Dendritic cell treated with granulocyte-macrophage colony-stimulating factor and Interleukin-4, amounts not matched to agents 40 ng/mL and 50 ng/mL, for 4 days (primary cell): ENCODE results near the gene DHRSX.
"Not testable (repeated sequence)": the region's sequence is repeated elsewhere in the genome, so short reads cannot be mapped to it uniquely, and the experiment has no call there.

Experiments used
- H3K27ac Mint-ChIP-seq: one replicate; pipeline ENCODE4 v1.8.0; 2022; ENCODE audit warnings: mild to moderate bottlenecking, mixed read lengths
- H3K27me3 Mint-ChIP-seq: one replicate; pipeline ENCODE4 v1.8.0; 2022; ENCODE audit warnings: mild to moderate bottlenecking, mixed read lengths
- H3K36me3 Mint-ChIP-seq: one replicate; pipeline ENCODE4 v1.8.0; 2022; ENCODE audit warnings: low read depth, mixed read lengths
- H3K4me1 Mint-ChIP-seq: one replicate; pipeline ENCODE4 v1.8.0; 2022; ENCODE audit warnings: low read depth, mixed read lengths
- H3K4me3 Mint-ChIP-seq: one replicate; pipeline ENCODE4 v1.8.0; 2022; ENCODE audit warnings: mild to moderate bottlenecking, moderate library complexity, mixed read lengths
- H3K9me3 Mint-ChIP-seq: one replicate; pipeline ENCODE4 v1.8.0; 2022; ENCODE audit warnings: mixed read lengths
- intact Hi-C: fragments of 100-400 bp; cut with micrococcal nuclease; formaldehyde crosslinking; loops from one replicate; pipeline ENCODE4 v1.15.0; 2022

DHRSX gene

DNA sequence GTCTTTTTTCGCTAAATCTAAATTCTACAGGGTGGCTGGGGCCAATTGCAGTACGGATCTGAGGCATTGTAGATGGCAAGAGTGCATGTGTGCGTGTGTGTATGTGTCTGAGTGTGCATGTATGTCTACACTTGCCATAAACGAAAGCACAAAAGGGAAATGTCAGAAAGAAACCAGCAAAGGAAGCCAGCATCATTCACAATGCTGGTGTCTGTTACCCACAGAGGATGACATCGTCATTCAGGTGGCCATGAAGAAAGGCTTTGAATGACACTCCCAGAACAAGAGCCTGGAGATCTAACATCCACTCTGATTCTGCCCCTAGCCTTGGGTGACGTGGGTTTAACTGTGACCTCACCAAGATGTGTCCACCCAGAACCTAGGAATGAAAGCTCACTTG, 124.6 kb downstream of the DHRSX start:
- Mint-ChIP-seq H3K36me3 (peaks cover 40% of the 10 kb centered on the region), H3K4me1 (no peaks in the 10 kb centered on the region), H3K27ac (no peak overlapping the region), H3K9me3 (no peaks in the 10 kb centered on the region), H3K4me3 (no peak overlapping the region), H3K27me3 (no peaks in the 10 kb centered on the region)
- intact Hi-C loops: no loop called here

DNA sequence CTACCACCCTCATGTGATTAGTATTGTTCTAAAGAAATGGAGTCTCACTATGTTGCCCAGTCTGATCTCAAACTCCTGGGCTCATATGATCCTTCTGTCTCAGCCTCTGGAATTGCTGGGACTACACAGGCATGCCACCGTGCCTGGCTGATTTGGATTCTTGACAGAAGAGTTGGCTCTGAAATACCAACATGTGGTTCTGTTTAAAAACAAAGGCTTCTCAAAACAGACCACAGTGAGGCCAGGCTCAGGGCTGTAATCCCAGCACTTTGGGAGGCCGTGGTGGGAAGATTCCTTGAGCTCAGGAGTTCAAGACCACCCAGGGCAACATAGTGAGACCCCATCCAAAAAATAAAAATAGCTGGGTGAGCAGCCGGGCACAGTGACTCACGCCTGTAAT, 126.7 kb downstream of the DHRSX start:
- no peak overlapping the region for H3K27ac Mint-ChIP-seq

DNA sequence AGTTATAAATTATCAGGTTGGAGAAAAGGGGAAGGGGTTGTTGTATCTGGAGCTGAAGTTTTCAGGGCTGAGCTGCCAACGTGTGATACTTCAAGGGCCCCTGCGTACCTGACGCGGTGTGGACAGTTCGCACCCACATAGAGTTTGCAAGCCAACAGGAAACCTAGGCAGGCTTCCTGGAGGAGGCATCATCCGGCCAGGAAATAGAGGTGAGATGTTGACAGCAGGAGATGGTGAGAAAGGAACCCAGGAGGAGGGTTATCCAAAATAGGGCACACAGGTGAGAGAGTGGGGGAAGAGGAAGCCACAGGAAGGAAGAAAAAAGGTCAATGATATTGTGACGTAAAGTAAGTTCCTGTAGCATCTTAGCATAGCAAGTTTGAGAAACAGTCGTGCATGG, 127.2 kb downstream of the DHRSX start:
- Mint-ChIP-seq H3K27me3 (no peaks in the 10 kb centered on the region), H3K9me3 (no peaks in the 10 kb centered on the region), H3K4me3 (no peak overlapping the region), H3K27ac (no peak overlapping the region), H3K4me1 (no peaks in the 10 kb centered on the region), H3K36me3 (peaks cover 54% of the 10 kb centered on the region)
- intact Hi-C loops: no loop called here

More for the DNA sequence above, 126.7 kb downstream of the DHRSX start:
- H3K9me3 Mint-ChIP-seq: no peaks in the 10 kb centered on the region
- H3K4me3 Mint-ChIP-seq: no peak overlapping the region
- no peaks in the 10 kb centered on the region for H3K27me3 Mint-ChIP-seq
- H3K4me1 Mint-ChIP-seq: no peaks in the 10 kb centered on the region
- intact Hi-C loops: no loop called here
- H3K36me3 Mint-ChIP-seq: peaks cover 52% of the 10 kb centered on the region

DNA sequence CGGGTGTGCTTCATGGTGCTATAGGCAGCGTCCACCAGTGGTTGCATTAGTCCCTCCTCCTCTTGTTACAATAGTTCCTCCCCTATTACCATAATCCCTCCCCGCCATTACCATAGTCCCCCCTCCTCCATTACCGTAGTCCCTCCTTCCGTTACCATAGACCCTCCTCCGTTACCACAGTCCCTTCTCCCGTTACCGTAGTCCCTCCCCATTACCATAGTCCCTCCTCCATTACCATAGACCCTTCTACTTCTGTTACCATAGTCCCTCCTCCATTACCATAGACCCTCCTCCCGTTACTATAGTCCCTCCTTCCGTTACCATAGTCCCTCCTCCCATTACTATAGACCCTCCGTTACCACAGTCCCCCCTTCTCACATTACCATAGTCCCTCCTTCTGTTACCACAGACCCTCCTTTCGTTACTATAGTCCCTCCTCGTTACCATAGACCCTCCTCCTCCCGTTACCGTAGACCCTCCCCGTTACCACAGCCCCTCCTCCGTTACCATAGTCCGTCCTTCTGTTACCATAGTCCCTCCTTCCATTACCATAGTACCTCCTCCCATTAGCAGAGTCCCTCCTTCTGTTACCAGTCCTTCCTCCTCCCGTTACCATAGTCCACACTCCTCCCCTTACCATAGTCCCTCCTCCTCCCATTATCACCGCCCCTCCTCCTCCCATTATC, 129.6 kb downstream of the DHRSX start:
- Mint-ChIP-seq H3K4me3 (no peak overlapping the region), H3K36me3 (peaks cover 55% of the 10 kb centered on the region), H3K27ac (no peak overlapping the region)

DNA sequence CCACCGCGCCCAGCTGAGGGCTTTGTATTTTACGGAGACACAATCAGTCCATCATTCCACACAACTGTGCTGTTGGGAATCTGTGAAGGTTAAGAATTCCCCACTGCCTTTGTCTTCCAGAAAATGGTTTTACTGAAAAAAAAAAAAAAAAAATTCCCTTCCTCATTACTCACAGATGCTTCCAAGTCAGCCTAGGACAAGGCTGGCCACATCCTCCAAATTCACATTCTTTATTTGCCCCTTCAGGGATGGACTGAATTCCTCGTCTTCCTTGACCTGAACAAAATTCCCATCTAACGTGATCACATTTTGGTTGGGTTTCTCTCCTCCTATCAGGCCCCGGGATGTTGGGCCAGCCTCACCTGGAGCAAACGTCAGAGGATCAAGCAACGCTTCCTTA, 130.3 kb downstream of the DHRSX start:
- intact Hi-C loops: no loop called here
- Mint-ChIP-seq H3K4me1 (no peaks in the 10 kb centered on the region), H3K9me3 (no peaks in the 10 kb centered on the region), H3K36me3 (peaks cover 59% of the 10 kb centered on the region), H3K27me3 (no peaks in the 10 kb centered on the region), H3K27ac (no peak overlapping the region), H3K4me3 (no peak overlapping the region)

More for the DNA sequence above, 129.6 kb downstream of the DHRSX start:
- Mint-ChIP-seq H3K9me3 (no peaks in the 10 kb centered on the region), H3K27me3 (no peaks in the 10 kb centered on the region), H3K4me1 (no peaks in the 10 kb centered on the region)
- intact Hi-C loops: no loop called here

DNA sequence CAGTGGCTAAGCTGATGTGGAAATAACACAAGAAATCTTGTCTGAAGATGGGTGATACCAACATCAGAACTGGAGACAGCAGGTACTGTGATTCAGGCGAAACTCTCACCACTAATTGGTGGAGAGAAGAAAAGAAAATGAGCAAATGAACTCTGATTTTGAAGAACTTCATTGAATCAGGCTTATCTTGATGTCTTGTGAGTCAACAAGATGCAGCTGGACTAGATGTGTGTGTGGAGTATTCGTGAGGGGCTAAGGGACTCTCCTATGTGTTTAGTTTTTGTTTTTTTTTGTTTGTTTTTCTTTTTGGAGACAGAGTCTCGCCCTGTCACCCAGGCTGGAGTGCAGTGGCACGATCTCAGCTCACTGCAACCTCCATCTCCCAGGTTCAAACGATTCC, 131.6 kb downstream of the DHRSX start:
- Mint-ChIP-seq H3K27ac (no peak overlapping the region), H3K27me3 (no peaks in the 10 kb centered on the region), H3K4me1 (no peaks in the 10 kb centered on the region), H3K9me3 (peaks cover 10% of the 10 kb centered on the region), H3K4me3 (no peak overlapping the region), H3K36me3 (peaks cover 64% of the 10 kb centered on the region)
- intact Hi-C loops: no loop called here

DNA sequence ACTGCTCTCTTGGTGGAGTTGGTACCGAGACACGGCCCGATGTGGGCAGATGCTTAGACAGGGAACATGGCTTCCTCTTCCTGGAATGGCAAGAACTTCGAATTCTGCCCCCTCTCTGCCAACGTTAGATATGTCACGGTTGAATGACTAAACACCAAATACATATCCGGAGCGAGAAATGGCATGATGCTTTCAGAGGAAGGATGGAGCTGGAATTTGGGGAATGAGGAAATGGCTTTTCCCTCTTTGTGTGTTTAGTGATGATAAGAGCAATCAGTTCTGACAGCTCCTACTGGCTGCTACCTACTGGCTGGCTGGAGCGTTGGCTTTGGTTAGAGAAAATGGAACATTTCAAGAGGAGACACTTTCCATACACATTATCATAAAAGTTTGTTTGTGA, 140.0 kb downstream of the DHRSX start:
- H3K9me3 Mint-ChIP-seq: peaks cover 22% of the 10 kb centered on the region
- no peak overlapping the region for H3K4me3 Mint-ChIP-seq
- peaks cover 18% of the 10 kb centered on the region for H3K4me1 Mint-ChIP-seq
- no peak overlapping the region for H3K27ac Mint-ChIP-seq
- intact Hi-C loops: no loop called here
- peaks cover 47% of the 10 kb centered on the region for H3K36me3 Mint-ChIP-seq
- H3K27me3 Mint-ChIP-seq: no peaks in the 10 kb centered on the region

DNA sequence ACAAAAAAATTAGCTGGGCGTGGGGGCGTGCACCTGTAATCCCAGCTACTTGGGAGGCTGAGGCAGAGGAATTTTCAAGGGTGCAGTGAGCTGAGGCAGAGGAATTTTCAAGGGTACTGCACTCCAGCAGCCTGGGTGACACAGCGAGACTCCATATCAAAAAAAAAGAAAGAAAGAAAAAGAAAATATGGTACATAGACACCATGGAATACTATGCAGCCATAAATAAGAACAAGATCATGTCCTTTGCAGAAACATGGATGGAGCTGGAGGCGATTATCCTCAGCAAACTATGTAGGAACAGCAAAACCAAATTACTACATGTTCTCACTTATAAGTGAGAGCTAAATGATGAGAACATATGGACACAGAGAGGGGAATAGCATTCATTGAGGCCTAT, 141.3 kb downstream of the DHRSX start:
- H3K9me3 Mint-ChIP-seq: peaks cover 16% of the 10 kb centered on the region
- H3K27me3 Mint-ChIP-seq, H3K27ac Mint-ChIP-seq, H3K4me3 Mint-ChIP-seq, intact Hi-C loops: not testable (repeated sequence)
- peaks cover 18% of the 10 kb centered on the region for H3K4me1 Mint-ChIP-seq
- H3K36me3 Mint-ChIP-seq: peaks cover 51% of the 10 kb centered on the region

DNA sequence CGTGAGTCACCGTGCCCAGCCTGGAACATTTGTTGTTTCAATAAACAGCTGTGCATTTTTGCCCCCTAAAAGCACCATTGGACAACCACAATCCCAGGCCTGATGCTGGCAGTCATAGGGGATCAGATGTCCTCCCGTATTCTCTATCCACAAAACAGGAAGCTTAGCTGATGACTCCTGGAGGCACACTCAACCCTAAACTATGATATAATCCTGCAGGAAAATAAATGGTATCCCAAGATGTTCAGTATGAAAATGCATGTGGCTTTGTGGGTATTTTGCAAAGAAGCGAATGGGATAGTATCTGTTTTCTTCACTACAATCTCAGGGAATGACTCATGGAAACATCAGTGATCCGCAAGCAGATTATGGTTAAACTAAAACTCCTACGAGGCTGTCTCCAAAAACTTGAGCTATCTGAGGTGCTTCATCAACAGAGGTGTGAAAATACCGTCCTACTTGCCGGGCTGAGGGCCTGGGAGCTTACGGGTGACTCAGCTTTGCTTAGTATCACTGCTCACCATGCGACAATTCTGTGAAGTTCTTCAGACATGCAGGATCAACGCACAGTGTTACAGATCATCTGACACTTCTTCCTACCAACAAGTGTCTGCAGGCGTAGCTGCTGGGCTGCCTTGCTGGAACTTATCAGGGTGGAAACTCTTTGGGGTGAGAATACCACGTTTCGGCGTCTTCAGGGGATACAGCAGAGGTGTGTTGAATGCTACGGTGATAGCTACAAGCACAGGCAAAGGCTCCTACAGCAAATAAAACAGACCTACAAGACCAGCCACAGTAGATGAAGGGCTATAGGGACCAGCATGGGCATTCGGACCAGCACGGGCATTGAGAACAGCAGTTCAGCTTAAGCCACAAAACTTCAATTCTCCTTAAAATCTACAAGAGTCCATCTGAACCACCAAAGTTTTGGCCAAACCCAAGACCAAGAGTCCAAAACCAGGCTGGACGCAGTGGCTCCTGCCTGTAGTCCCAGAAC, 148.5 kb downstream of the DHRSX start:
- intact Hi-C loops: no loop called here
- peaks cover 2% of the 10 kb centered on the region for H3K4me1 Mint-ChIP-seq
- peaks cover 74% of the 10 kb centered on the region for H3K36me3 Mint-ChIP-seq
- H3K27ac Mint-ChIP-seq: no peak overlapping the region
- H3K9me3 Mint-ChIP-seq: no peaks in the 10 kb centered on the region
- no peaks in the 10 kb centered on the region for H3K27me3 Mint-ChIP-seq
- H3K4me3 Mint-ChIP-seq: no peak overlapping the region

DNA sequence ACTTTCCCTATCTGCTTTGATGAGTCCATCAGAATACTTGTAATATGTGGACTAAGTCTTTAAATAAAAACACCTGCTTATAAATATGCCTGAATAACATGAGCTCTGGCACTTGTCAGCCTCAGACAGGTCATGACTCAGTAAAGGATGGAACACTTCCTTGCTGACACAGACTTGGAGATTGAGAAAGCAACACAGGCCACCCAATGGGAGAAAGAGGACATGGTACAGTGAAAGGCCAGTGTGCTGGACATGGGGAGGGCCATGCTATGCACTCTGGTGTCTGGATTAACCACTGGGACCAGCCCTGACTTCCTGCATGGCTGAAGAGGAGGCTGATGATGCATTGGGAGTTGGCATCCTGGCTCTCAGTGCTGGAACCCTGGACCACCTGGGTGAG, 149.5 kb downstream of the DHRSX start:
- no peaks in the 10 kb centered on the region for H3K9me3 Mint-ChIP-seq
- intact Hi-C loops: no loop called here
- no peaks in the 10 kb centered on the region for H3K27me3 Mint-ChIP-seq
- H3K27ac Mint-ChIP-seq: no peak overlapping the region
- peaks cover 82% of the 10 kb centered on the region for H3K36me3 Mint-ChIP-seq
- H3K4me3 Mint-ChIP-seq: no peak overlapping the region
- H3K4me1 Mint-ChIP-seq: no peaks in the 10 kb centered on the region

DNA sequence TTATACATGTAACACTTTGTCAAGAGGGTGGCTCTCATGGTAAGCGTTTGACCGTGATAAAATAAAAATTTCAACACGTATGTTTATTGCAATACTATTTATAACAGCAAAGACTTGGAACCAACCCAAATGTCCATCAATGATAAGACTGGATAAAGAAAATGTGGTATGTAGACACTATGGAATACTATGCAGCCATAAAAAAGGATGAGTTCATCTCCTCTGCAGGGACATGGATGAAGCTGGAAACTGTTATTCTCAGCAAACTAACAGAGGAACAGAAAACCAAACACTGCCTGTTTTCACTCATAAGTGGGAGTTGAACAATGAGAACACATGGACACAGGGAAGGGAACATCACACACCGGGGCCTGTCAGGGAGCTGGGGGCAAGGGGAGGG, 150.1 kb downstream of the DHRSX start:
- H3K27ac Mint-ChIP-seq, H3K4me3 Mint-ChIP-seq, H3K4me1 Mint-ChIP-seq, H3K27me3 Mint-ChIP-seq, H3K9me3 Mint-ChIP-seq, intact Hi-C loops: not testable (repeated sequence)
- peaks cover 82% of the 10 kb centered on the region for H3K36me3 Mint-ChIP-seq

DNA sequence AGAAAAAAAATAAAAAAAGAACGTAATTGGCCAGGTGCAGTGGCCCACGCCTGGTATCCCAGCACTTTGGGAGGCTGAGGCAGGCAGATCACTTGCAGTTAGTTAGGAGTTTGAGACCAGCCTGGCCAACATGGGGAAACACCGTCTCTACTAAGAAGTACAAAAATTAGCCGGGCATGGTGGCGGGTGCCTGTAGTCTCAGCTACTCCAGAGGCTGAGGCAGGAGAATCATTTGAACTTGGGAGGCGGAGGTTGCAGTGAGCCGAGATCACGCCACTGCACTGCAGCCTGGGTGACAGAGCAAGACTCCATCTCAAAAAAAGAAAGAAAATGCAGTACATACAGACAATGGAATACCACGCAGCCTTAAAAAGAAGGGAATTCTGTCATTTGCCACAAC, 150.7 kb downstream of the DHRSX start:
- peaks cover 82% of the 10 kb centered on the region for H3K36me3 Mint-ChIP-seq
- H3K4me1 Mint-ChIP-seq, H3K27me3 Mint-ChIP-seq, H3K27ac Mint-ChIP-seq, H3K4me3 Mint-ChIP-seq, H3K9me3 Mint-ChIP-seq, intact Hi-C loops: not testable (repeated sequence)

DNA sequence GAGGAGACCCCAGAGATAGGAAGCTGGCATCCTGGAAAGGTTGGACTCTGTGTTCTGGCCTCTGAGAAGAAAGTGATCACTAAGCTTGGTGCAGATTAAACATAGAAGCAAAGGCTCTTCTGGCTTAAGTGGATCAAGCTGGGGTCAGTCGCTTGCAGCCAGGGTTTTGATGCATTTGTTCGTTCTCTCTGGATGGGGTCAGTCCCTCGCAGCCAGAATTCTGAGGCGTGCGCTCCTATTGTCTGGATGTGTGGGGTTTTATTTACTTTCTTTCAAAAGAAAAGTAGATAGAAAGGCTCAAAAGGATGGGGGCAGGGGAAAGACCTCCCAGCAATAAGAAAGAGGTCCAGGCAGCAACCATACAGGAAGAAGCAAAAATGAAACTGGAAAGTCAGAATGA, 152.6 kb downstream of the DHRSX start:
- Mint-ChIP-seq H3K4me1 (no peaks in the 10 kb centered on the region), H3K4me3 (no peak overlapping the region), H3K36me3 (peaks cover 82% of the 10 kb centered on the region), H3K27me3 (no peaks in the 10 kb centered on the region), H3K9me3 (no peaks in the 10 kb centered on the region), H3K27ac (no peak overlapping the region)
- intact Hi-C loops: no loop called here

DNA sequence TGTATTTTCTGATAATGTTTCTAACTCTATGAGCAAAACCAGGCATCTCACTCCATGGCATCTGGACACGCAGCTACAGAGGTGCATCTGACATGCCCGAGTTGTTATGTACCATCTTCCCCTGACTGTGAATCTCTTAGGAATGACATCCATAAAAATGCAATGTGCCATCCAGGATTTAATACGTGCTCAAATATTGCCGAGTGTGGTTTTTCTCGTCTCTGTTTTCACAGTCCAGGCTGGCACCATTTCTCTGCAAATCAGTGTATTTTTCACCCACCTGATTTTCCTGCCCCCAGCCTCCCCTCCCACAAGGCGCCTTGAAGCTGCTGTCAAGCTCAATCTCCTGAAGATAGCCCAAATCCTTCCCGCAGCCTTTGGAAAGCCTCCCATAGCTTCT, 154.6 kb downstream of the DHRSX start:
- Mint-ChIP-seq H3K4me3 (no peak overlapping the region), H3K36me3 (peaks cover 82% of the 10 kb centered on the region), H3K4me1 (peaks cover 11% of the 10 kb centered on the region), H3K27me3 (no peaks in the 10 kb centered on the region), H3K9me3 (no peaks in the 10 kb centered on the region), H3K27ac (no peak overlapping the region)
- intact Hi-C loops: no loop called here
